Astrocyte of the hippocampus (primary cell): ENCODE data around the gene CLDN5.

Experiments used
- DNase-seq: peaks from one replicate; pipeline ENCODE4 v3.0.0; 2011; ENCODE audit warnings: low read depth, low spot score

The CLDN5 gene

GRCh38 chr22:19522190-19522880 is 1.9 kb downstream of the CLDN5 start:
- no peak for DNase-seq

DNA sequence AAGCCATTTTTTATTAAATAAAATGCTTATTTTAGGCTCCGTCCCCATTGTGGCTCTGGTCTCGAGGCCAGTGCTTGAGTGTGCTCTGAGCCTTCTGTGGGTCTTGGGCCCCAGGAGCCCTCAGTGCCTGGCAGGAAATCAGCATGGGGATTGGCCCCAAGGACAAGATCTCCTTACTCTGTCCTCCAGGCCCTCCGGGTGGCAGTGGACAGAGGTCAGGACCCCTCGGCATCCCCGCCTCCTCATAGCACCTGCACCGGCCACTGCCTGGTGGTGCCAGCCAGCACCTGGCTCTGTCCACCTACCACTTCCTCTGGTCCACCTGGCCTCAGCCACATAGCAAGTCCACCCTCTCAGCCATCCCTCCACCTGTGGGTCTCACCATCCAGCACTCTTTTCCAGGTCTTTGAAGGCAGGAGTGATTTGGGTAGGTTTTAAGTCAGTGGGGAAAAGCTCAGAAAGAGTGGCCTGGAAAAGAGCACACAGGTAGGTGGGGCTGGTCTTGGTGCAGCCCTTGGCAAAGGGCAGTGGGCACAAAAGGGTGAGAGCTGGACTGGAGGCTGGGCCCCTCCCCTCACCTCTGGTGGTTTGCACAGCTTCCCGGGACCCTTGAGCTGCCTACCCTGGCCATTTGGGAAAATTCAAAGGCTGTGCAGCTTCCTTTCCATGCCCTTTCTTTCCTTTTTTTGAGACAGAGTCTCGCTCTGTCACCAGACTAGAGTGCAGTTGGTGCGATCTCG is 3.5 kb downstream of the CLDN5 start:
- no peak for DNase-seq

- no peak for DNase-seq
These were observed 4.2 kb downstream of the CLDN5 start for GRCh38 chr22:19520007-19520406.

DNA sequence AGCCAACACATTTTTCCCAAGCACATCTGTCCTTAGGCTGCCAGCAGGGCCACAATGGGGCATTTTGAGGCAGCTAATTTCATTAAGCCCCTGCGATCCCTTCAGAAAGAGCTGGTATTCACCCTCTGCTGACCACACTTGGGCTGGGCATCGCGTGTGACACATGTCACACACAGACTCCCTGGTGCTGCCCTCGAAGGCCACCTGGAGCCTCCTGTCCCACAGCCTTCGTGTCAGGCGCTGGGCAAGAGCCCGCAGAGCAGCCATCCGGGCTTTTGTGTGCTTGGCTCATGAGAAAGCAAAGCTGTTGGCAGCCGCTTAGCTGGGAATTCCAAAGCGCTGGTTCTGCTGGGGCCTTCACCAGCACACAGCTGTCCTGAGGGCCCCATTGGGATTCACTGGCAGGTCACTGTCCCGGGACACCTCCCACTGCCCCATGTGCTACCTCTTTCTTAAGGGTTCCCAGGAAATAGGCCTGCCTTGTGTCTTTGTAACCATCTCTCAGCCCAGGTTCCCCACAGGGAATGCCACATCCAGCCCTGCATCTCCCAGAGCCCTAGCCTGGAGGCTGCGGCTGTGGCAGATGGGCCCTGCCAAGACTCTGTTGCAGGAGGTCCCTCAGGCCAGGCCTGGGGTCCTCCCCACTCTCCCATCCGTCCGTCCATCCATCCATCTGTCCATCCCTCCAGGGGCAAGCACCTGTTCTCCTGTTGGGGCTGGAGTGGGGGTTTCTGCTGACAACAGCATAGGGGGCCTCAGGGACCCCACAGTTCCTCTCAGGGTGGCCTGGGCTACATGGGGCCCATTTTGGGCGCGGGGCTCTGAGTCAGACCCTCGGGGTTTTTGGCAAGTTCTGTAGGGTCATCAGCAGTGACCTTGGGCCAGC is 4.9 kb downstream of the CLDN5 start:
- no peak for DNase-seq

DNA sequence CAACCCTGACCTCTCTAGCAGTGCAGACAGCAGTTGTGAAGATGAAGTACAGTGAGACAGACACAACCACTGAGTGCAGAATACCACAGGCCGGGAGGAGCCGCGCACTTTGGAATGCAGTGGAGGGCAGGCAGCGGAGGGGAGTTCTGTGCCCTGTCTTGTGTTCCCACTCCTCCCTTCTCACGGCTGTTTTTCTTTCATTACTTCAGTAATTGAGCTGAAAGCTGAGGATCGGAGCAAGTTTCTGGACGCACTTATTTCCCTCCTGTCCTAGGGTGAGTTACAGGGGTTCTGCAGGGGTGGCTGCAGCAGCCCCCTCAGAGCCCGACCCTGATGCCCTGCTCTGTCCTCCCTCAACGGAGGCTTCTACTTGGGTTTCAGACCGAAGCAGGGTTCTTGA is 5.6 kb downstream of the CLDN5 start:
- no peak for DNase-seq

GRCh38 chr22:19517919-19518611 is 6.1 kb downstream of the CLDN5 start:
- no peak for DNase-seq

- DNase-seq: no peak
These were observed 7.1 kb downstream of the CLDN5 start for GRCh38 chr22:19517171-19517500.

DNA sequence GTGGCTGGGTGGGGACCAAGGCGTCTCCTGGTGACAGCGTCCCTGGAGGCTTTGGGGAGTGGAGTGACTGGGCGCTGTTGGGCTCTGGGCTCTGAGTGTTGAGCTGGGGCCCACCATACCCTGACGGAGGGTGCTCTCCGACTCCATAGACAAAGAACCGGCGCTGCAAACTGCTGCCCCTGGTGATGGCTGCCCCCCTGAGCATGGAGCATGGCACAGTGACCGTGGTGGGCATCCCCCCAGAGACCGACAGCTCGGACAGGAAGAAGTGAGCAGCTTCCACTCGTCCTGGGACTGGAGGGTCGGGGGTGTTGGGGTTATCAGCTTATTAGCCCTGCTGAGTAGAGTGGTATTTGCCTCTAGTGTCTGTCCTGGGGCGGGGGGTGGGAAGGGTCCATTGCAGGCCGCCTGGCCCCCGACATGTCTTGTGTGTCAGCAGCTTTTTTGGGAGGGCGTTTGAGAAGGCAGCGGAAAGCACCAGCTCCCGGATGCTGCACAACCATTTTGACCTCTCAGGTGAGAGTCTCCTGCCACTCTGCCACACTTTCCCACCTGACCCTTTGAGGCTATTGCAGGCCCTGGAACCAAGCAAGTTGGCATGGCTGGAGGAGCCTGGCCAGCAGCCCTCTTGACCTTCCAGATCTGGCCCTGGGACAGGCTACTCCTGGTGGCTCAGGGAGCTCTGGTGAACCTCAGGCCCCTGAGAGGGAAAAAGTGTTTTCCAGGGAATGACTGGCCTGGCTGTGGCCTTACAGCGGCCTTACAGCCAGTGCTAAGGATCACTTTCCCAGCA is 7.6 kb downstream of the CLDN5 start:
- no peak for DNase-seq

GRCh38 chr22:19515654-19516377 is 8.4 kb downstream of the CLDN5 start:
- DNase-seq: no peak

DNA sequence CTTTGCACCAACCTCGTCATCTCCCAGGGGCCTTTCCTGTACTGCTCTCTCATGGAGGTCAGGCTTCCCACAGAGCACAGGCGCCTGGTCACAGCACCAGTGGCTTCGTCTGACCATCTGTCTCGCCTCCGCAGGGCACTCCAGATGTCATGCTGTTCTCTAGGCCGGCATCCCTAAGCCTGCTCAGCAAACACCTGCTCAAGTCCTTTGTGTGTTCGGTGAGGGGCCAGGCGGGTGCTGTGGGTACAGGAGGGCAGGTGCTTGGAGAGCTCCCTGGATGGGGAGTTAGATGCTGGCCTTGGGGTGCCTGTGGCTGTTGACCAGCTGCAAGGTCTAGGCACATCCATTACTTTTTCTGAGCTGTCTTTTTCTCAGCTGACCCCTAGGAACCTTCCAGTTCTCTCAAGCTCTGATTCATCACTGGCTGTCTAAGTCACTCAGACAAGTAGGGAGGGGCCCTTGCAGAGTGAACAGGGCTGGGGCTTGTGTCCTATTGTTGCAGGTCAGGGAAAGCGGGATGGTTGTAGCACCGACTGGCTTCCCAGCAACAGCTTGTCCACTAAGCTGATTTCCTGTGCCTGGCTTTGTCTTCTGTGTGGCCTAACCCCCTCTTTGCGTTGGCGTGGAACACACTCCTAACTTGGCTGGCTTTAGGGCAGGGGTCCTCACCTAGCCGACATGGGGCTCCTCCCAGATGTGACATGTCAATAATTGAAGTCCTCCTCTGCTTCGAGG is 9.2 kb downstream of the CLDN5 start:
- no peak for DNase-seq

GRCh38 chr22:19513823-19514222 is 10.4 kb downstream of the CLDN5 start:
- DNase-seq: no peak

DNA sequence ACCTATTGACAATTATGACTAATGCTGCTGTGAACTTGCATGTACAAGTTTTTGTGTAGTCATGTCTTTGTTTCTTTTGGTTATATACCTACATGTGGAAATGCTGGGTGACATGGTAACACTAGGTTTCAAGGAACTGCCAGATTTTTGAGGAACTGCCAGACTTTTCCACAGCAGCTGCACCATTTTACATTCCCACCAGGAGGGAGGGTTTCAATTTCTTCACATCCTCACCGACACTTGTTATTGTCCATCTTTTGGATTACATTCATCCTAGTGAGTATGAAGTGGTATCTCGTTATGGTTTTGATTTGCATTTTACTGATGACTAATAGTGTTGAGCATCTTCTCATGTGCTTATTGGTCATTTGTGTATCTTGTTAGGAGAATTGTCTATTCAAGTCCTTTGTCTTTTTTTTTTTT is 13.3 kb downstream of the CLDN5 start:
- no peak for DNase-seq

DNA sequence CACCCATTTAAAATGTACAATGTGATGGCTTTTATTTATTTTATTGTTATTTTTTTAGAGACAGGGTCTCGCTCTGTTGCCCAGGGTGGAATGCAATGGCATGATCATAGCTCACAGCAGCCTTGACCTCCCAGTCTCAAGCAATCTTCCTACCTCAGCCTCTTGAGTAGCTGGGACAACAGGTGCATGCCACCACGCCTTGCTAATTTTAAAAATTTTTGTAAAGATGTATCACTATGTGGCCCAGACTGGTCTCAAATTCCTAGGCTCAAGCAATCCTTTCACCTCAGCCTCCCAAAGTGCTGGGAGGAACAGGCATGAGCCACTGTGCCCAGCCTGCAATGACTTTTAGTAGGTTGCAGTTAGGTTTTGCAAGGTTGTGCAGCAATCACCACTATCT is 14.3 kb downstream of the CLDN5 start:
- no peak for DNase-seq

DNA sequence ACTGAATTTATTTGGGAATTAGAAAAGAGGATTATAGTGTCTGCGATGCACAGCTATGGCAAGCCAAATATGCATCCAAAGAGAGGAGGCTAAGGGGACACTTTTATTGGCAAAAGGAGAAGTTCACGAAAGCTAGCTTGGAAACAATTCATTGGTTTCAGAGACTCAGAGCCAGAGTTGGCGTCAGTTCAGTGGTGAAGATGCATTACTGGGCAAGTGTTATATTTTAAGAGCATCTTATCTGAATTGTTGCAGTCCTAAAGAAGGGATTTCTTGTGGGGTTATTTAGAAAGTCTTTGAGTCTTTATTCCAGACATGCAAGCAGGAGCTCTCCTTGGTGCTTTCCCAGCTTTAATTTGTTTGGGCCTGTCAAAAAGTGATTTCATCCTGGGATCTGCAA is 15.0 kb downstream of the CLDN5 start:
- no peak for DNase-seq

GRCh38 chr22:19508024-19508776 is 16.0 kb downstream of the CLDN5 start:
- no peak for DNase-seq

DNA sequence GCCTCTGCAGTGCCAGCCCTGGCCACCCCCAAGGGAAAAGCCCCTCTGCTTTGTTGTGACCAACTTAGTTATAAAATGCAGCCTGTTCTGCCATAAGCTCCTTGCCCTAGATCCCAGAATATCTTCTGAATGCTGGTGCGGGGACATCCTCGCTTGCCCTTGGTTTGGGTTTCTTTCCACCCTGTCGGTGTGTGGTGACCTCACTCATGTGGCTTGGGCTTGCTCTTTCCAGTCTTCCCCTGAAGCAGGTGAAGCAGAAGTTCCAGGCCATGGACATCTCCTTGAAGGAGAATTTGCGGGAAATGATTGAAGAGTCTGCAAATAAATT is 16.7 kb downstream of the CLDN5 start:
- DNase-seq: no peak

- no peak for DNase-seq
These were observed 18.0 kb downstream of the CLDN5 start for GRCh38 chr22:19506212-19506611.

- DNase-seq: no peak
These were observed 18.5 kb downstream of the CLDN5 start for GRCh38 chr22:19505735-19506126.
